UCSD-AML1 (cell line): ENCODE measurements around the gene CNOT9.
A peak's percentile ranks its signal among the peaks of the same experiment; 100 is the strongest.
"Not testable (repeated sequence)": the region's sequence is repeated elsewhere in the genome, so short reads cannot be mapped to it uniquely, and the experiment has no call there.

Source experiments
- DNase-seq: peaks from one replicate; lab custom pipeline; 2025; ENCODE audit not compliant: unreplicated experiment; lab: John Stamatoyannopoulos, UW

The CNOT9 gene, protein sequence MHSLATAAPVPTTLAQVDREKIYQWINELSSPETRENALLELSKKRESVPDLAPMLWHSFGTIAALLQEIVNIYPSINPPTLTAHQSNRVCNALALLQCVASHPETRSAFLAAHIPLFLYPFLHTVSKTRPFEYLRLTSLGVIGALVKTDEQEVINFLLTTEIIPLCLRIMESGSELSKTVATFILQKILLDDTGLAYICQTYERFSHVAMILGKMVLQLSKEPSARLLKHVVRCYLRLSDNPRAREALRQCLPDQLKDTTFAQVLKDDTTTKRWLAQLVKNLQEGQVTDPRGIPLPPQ

DNA sequence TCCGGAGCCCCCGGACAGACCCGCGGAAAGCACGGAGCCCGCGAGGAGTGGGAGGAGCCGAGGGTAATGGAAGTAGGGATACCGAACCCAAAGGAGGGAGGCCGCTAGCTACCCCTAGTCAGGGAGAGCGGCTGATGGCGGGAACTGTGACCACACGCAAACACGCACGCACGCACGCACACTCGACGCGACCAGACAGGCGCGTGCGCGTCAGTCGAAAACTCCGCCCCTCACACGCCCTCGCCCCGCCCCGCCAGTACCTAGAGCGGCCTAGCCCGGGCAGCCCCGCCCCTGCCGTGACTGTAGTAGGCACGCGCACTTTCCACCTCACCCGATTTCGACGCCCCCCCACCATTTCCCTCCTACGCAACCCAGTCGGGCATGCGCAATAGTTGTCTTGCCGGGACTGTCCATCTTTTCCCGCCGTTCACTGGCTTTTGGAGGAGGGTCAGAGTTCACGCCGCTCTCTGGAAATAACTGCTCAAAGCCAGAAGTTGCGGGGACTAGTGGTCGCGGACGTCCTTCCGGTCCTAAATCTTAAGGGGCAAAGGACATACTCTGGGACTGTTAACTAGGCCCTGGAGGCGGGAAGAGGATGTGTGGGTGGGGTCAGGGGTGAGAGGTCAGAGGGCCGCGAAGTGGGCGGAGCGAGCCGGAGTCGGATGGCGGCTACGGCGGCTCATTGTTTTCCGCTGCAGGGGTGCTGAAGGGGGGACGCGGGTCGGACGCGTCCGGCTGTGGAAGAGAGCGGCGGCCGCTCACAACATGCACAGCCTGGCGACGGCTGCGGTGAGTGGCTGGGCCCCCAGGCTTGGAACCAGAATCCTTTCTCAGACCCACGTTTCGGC, at the start of gene CNOT9, which contains the start of gene USP37:
CNOT9 (plus strand) TSS at position 650 of the 848 bp plus-strand sequence; CDS start at position 766, 116 bp downstream.
USP37 (minus strand) TSS at position 162 of the 848 bp plus-strand sequence. CDS start 9,698 bp downstream, outside the sequence.
- peak; percentile 100 for DNase-seq

DNA sequence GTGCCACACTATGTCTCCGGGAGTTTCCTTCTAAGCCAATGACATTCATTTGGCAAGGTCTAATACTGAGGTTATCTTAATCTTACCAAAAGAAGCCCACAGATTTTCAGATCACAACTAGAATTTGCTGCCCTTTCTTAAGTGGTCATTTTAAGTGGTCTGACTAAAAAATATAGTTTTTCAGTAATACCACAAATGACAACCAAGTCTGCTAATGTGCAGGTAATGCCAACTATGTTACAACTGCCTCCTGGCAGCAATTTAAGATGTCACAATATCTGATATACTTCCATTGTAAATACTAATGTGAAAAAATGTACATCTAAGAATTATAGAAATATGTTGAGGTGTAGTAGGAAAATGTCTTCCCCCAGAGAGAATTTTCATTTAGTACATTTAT, 49.8 kb upstream of the CNOT9 start:
- DNase-seq: no peak

DNA sequence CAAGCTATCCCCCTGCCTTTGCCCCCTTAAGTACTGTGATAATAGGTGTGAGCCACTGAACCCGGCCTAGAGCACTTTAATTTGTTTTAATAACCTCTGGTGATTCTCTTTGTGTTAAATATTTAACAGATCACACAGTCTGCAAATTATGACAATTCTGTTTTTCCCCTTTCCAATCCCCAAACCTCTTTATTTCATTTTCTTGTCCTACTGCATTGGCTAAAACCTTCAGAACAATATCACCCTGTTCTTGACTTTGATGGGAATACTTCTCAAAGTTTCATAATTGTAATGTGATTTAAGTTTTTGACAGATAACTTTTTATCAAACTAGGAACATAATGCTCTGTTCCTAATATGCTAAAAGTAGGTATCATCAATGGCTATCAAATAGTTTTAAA, 45.0 kb upstream of the CNOT9 start:
- DNase-seq: no peak

DNA sequence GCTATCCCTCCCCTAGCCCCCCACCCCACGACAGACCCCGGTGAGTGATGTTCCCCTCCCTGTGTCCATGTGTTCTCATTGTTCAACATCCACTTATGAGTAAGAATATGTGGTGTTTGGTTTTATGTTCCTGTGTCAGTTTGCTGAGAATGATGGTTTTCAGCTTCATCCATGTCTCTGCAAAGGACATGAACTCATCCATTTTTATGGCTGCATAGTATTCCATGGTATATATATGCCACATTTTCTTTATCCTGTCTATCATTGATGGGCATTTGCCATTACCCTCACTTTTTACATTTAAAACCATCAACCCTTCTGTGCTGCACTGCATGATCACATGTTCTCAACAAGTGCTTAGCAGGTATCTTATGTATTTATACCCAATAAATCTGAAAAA, 40.2 kb upstream of the CNOT9 start:
- not testable (repeated sequence) for DNase-seq

DNA sequence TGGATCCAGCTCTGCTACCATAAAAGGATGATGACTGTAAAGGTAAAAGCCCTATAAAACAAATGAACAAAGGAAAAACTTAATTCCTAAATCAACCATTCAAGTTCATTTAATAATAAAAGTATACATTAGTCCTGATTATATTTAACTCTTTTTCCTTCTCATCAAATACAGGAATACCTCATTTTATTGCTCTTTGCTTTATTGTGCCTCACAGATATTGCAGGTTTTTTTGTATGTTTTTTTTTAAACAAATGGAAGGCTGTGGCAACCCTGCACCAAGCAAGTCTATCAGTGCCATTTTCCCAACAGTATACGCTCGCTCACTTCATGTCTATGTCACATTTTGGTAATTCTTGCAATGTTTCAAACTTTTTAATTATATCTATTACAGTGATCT, 38.6 kb upstream of the CNOT9 start:
- DNase-seq: no peak

DNA sequence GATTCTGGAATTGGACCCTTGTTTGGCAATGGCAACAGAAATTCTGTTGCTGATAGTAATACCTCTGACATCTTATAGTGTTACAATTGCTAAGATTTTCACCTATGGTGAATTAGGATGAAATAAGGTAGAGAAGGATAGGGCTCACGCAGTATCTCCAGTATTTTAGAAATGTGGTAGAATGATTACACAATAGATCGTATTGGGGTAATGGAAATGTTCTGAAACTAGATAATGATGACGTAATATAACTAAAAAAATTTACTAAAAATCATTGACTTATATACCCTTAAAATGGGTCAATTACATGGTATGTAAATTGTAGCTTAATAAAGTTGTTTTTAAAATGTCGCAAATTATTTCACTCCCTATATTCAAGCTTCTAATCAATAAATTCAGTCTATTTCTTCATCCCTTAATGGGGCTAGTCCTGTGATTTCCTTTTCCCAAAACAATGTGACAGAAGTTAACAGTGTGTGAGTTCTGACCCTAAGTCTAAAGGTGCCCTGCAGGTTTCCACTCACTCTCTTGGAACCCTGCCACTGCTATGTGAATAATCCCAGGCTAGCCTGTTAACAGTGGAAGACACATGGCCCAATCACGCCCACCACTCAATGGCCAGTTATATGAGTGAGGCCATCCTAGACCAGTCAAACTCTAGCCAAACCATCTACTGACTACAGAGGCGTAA, 31.7 kb upstream of the CNOT9 start:
- DNase-seq: no peak

DNA sequence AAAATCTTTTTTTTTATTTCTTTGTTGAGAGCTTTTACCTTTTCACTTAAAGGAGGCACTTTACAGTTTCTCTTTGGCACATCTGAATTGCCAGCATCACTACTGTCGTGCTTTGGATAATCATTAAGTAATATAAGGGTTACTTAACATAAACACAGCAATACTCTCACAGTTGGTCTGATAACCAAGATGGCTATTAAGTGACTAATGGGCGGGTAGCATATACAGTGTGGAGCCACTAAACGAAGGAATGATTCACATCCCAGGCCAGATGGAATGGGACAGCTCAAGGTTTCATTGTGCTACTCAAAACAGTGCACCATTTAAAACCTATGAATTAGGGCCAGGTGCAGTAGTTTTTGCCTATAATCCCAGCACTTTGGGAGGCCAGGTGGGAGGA, 28.6 kb upstream of the CNOT9 start:
- DNase-seq: no peak

DNA sequence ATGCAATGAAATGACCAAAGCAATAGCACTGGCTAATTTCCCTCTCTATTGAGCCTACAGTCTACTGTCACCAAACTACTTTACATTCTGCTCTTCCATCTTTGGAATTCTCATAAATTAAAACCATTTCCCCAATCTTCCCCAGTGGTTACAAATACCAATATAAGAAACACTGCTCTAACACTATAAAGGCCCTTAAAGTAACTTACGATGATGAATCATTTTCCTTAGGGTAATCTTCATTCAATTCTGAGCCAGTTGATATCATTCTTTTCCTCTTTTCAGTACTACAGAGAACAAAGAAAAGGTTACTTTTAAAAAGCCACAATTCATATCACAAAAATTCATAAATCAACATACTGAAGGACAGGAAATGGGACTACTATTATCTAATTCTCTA, 22.6 kb upstream of the CNOT9 start:
- no peak for DNase-seq

DNA sequence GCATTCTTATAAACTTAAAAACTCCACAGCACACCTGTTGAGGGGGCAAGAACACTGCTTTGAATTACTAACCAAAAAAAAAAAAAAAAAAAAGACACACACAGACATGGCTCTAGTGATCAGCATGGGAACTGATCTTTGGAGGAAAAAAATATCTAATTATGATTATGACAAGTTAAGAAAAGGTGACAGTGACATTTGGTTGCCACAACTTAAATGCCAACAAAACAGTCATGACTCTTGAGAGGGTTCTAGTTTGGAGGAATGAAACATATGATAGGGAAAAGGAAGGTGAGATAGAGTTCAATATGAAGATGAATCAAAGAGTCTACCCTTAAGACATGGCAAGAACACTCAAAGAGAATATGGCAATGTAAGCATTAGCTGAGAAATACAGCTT, 21.1 kb upstream of the CNOT9 start:
- DNase-seq: no peak

DNA sequence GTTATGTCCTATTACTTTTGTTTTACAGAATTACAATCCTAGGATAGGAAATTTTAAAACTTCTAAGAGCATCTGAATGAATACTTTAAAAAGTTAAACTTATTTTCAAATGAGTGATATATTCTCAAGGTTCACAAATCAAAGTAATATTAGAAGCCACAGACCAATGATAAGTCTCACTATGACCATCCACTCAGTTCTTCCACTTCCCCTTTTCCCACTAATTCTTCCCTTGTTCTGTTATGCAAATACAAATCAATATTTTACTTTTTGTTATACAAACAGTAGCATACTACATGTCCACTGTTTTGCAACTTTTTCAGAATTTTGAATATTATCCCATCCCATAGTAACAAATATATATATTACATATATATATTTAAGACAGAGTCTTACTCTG, 20.7 kb upstream of the CNOT9 start:
- DNase-seq: no peak

DNA sequence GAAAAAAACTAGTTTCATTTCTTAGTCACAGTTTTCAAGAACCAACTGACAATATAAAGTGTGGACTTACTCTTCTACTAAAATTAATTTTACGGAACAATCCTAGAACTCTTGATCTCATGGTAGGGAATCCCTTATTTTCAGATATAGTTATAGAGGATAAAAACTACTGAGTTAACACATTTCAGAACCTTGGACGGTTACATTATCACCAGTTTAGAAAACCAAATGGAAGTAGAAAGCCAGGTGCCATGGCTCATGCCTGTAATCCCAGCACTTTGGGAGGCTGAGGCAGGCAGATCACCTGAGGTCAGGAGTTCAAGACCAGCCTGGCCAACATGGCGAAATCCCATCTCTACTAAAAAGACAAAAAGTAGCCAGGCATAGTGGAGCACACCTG, 14.4 kb upstream of the CNOT9 start:
- DNase-seq: not testable (repeated sequence)

DNA sequence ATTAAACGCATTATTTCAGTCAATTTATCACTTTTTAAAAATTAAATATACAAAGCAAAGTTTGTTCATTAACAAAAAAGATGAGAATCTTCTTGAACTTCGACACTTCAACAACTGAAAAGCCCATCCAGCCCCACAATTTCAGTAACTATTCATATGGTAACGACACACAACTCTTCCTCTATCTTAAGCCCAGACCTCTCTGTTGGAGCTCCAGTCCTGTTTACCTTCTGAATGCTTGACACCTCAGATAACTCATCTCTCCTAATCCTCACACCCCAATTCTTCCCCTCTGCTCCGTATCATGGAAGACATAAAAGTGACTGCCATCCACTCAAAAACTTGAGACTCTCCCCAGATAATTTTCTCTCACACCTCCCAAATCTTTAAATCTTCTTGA, 13.1 kb upstream of the CNOT9 start:
- DNase-seq: no peak

DNA sequence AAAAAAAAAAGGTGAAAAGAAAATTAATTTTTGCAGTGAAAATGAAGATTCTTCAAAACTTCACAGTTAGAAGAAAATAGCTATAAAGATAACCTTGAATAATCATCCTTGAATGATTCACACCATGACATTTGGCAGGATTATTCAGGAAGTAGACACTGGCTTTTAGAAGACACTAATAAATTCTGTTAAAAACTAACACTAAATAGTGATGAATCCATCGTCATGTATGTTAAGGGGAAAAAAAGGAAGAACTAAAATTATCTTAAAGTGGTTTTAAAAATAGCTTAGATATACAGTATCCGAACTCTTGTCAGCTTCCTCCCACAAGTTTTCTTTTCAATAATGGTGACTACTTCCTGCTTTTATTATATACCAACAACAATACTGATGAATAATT, 10.7 kb upstream of the CNOT9 start:
- DNase-seq: no peak

DNA sequence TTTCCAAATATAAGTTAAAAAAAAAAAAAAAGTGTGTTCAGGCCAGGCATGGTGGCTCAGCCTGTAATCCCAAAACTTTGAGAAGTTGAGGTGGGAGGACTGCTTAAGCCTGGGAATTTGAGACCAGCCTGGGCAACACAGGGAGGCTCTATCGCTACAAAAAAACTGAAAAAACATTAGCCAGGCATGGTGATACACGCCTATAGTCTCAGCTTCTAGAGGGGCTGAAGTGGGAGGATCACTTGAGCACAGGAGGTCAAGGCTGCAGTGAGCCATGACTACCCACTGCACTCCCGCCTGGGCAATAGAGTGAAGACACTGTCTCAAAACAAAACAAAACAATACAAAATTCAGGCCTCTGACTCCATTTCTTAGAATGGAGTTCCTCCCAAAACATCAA, 9.7 kb upstream of the CNOT9 start:
- DNase-seq: no peak

DNA sequence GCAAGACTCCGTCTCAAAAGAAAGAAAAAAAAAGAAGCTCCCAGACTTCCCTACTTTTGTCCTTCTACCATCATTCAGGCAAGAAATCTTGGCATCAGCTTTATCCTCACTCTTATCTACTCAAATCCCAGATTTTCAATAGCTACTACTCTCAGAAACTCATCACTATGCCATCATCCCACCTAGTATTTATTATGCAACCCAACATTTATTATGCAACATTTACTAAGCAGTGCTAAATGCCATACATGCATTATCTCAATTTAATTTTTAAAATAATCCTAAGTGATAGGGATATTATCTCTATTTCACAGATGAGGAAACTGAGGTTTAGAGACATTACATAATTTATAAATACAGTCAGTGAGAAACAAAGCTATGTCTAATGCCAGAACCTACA, 4.6 kb upstream of the CNOT9 start:
- DNase-seq: no peak

DNA sequence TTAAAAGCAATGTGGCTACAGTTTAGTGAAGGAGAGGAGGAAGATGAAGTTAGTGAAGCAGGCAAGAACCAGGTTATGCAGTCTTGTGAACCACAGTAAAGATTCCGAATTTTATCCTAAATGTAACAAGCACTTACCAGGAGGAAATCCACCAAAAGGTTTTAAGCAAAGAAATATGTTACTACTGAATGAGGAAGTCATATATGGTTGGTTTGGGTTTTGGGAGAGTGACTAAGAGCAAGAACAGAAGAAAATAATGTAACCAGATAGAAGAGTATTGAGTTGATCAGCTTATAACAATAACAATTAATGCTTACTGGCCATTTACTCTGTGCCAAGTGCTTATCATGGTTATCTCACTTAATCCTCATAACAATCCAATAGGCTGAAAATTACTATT, 2.3 kb upstream of the CNOT9 start:
- no peak for DNase-seq

DNA sequence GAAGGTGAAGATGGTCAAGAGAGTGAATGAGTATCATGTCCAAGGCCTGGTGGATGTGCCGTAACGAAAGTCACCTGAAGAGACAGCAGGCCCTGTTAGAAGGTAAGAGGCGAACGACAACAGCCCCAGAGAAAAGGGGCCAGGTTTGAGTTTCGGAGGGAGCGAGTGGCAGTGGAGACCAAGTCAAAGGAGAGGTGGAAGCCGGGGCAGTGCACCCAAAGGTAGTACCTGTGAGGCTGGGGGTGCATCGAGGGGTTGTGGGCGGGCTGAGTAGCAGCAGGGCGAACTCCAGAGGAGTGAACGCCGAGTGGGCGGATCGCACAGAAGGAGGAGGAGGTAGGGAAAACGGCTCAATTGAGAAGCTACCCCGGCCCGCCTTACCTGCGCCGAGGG, 846 bp upstream of the CNOT9 start:
- DNase-seq: no peak

DNA sequence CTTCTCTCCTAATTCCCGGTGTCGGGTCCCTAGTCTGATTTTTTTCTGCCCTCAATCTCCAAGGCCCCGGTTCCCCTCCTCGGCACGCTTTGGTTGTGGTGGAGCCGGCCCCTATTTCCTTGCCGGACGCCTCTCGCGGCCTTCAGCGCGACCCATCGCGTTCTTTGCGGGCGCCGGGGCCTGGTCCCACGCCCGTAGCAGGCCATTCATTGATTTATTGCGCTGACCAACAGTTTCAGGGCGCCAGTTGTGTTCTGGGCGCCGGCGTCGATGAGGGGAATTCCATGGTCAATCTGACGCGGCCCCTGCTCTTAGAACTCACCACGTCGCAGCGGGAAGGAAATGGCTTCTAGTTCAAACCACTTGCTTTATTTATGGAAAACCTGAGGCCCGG, 396 bp downstream of the CNOT9 start:
- peak; percentile 61 for DNase-seq

DNA sequence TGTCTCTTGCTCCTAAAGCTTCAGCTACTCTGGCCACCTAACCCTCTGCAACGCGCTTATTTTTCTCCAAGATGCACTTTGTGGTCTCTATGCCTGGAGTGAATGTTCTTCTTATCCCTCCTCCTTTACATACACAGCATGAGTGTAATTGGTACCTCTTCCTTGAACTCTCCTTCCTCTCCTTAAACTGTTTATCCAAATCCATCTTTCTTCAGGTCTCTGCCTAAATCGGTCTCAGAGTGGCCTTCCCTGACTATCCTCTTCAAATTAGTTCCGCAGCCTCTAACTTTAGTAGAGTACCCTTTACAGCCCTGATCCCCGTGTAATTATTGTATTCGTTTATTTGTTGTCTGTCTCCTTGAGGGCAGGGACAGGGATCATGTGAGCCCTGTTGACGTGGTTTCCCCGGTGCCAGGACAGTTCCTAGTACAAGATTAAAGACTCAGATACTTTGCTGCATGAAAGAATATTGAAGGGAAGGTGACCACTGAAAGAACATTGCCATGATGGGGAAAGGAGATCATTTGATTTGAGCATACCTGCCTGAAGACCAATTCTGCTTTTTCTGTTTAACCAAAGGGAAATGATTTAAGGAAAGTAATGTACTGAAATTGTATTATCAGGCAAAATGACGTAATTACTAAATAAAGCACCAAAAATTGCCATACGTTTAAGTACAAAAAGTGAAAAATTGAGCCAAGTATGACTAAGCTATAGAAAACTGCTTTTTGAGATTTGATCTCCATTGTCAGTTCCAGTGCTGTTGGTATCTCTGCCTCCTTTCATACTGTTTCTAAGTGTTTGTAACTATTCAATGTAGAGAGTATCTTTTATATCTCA, 1.2 kb downstream of the CNOT9 start:
- DNase-seq: no peak

DNA sequence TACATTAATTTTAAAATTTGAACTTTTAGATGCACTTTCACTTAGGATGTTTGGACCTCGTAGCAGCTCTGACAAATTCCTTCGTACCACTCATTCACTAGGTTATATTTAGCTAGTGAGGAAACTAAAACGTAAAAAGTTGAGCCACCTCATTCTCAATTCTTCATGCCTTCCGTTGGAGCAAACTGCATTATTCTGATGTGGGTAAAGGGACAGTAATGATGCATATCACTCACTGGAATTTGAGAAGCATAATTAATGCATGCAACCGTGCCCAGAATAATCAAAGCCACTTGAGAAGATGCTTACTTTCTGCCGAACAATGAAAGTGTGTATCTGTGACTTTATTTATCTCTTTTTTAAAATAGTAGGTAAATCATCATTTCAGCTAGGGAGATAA, 2.2 kb downstream of the CNOT9 start:
- DNase-seq: no peak

DNA sequence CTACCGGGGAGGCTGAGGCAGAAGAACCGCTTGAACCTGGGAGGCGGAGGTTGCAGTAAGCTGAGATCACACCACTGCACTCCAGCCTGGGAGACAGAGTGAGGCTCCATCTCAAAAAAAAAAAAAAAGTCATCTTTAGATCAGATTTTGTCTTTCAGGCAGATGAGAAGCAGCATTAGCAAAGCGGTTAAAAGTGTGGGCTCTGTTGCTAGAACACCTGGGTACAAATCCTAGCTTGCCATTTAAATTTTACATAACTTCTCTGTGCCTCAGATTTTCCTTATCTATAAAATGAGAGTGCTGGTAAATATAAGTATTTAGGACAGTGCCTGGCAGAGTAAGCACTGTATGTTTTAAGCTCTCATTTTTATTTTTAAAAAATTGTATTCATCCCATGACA, 8.2 kb downstream of the CNOT9 start:
- DNase-seq: no peak
